Stimulated activated naive B cell treated with anti-CD40 and anti-IgM and Interleukin-4, amounts not matched to agents 10 μg/mL and 1 μg/mL and 100 μg/mL, for 72 hours (primary cell): Measurements from ENCODE around the gene SLC17A9.

Experiments
- ATAC-seq, 2 donors: fragments of 150-1000 bp; cut with Tn5 transposase; replicated peaks; 2 replicates each; pipeline ENCODE4 v1.10.0; 2021; ENCODE audit warnings: moderate library complexity in 1 of 2
- DNase-seq: peaks from one replicate; pipeline ENCODE4 v3.0.0; 2021
- H3K27ac Mint-ChIP-seq: one replicate; pipeline ENCODE4 v1.8.0; 2022; ENCODE audit warnings: mild to moderate bottlenecking, mixed read lengths
- H3K27me3 Mint-ChIP-seq, 2 donors: one replicate each; pipeline ENCODE4 v1.8.0; 2022; ENCODE audit warnings: mixed read lengths in 2 of 2
- H3K36me3 Mint-ChIP-seq, 2 donors: one replicate each; pipeline ENCODE4 v1.8.0; 2022; ENCODE audit warnings: mixed read lengths in 2 of 2, mild to moderate bottlenecking in 1 of 2
- H3K4me1 Mint-ChIP-seq, 2 donors: one replicate each; pipeline ENCODE4 v1.8.0; 2022; ENCODE audit warnings: mixed read lengths in 2 of 2, mild to moderate bottlenecking in 1 of 2
- H3K4me3 Mint-ChIP-seq, 2 donors: one replicate each; pipeline ENCODE4 v1.8.0; 2022; ENCODE audit warnings: mild to moderate bottlenecking in 2 of 2, mixed read lengths in 2 of 2, moderate library complexity in 1 of 2
- H3K9me3 Mint-ChIP-seq, 2 donors: one replicate each; pipeline ENCODE4 v1.8.0; 2022; ENCODE audit warnings: mixed read lengths in 2 of 2, mild to moderate bottlenecking in 1 of 2

The SLC17A9 gene

GRCh38 chr20:62980380-62980960 is 28.0 kb downstream of the SLC17A9 start:
- ATAC-seq = no peak
- H3K4me1 Mint-ChIP-seq = peaks cover 31 to 56% of the 10 kb centered on the region in 2 donors
- peaks cover 52 to 71% of the 10 kb centered on the region in 2 donors for H3K27me3 Mint-ChIP-seq
- no peak overlapping the region for H3K4me3 Mint-ChIP-seq
- no peak overlapping the region for H3K27ac Mint-ChIP-seq
- no peaks in the 10 kb centered on the region for H3K36me3 Mint-ChIP-seq
- no peak for DNase-seq
- no peaks in the 10 kb centered on the region for H3K9me3 Mint-ChIP-seq

- peaks cover 56 to 71% of the 10 kb centered on the region in 2 donors for H3K27me3 Mint-ChIP-seq
- H3K9me3 Mint-ChIP-seq = no peaks in the 10 kb centered on the region
- no peaks in the 10 kb centered on the region for H3K36me3 Mint-ChIP-seq
- peaks cover 32 to 58% of the 10 kb centered on the region in 2 donors for H3K4me1 Mint-ChIP-seq
- no peak overlapping the region for H3K4me3 Mint-ChIP-seq
- H3K27ac Mint-ChIP-seq = no peak overlapping the region
- DNase-seq = no peak
- ATAC-seq = no peak
These were observed 28.5 kb downstream of the SLC17A9 start for GRCh38 chr20:62980970-62981369.

GRCh38 chr20:62982124-62983075 is 29.9 kb downstream of the SLC17A9 start:
- no peak overlapping the region for H3K4me3 Mint-ChIP-seq
- H3K36me3 Mint-ChIP-seq = no peaks in the 10 kb centered on the region
- peaks cover 62 to 74% of the 10 kb centered on the region in 2 donors for H3K27me3 Mint-ChIP-seq
- DNase-seq = no peak
- ATAC-seq = no peak
- peaks cover 33 to 59% of the 10 kb centered on the region in 2 donors for H3K4me1 Mint-ChIP-seq
- no peaks in the 10 kb centered on the region for H3K9me3 Mint-ChIP-seq
- H3K27ac Mint-ChIP-seq = no peak overlapping the region

GRCh38 chr20:62983210-62983609 is 30.7 kb downstream of the SLC17A9 start:
- DNase-seq (no peak), ATAC-seq (no peak)
- peaks cover 65 to 83% of the 10 kb centered on the region in 2 donors for H3K27me3 Mint-ChIP-seq
- H3K27ac Mint-ChIP-seq = no peak overlapping the region
- H3K9me3 Mint-ChIP-seq = no peaks in the 10 kb centered on the region
- no peak overlapping the region for H3K4me3 Mint-ChIP-seq
- H3K4me1 Mint-ChIP-seq = peaks cover 27 to 50% of the 10 kb centered on the region in 2 donors
- no peaks in the 10 kb centered on the region for H3K36me3 Mint-ChIP-seq

- no peak for ATAC-seq
- no peak overlapping the region for H3K27ac Mint-ChIP-seq
These were observed 32.3 kb downstream of the SLC17A9 start for GRCh38 chr20:62984666-62985443.

GRCh38 chr20:62985444-62985778 is 32.9 kb downstream of the SLC17A9 start:
- no peak for DNase-seq
- no peak overlapping the region for H3K27ac Mint-ChIP-seq
- H3K36me3 Mint-ChIP-seq = no peaks in the 10 kb centered on the region
- H3K4me3 Mint-ChIP-seq = no peak overlapping the region
- no peaks in the 10 kb centered on the region for H3K9me3 Mint-ChIP-seq
- peaks cover 18 to 39% of the 10 kb centered on the region in 2 donors for H3K4me1 Mint-ChIP-seq
- ATAC-seq = no peak
- H3K27me3 Mint-ChIP-seq = peaks cover 62 to 80% of the 10 kb centered on the region in 2 donors

More at GRCh38 chr20:62984666-62985443, 32.3 kb downstream of the SLC17A9 start:
- peaks cover 21 to 44% of the 10 kb centered on the region in 2 donors for H3K4me1 Mint-ChIP-seq
- peaks cover 63 to 82% of the 10 kb centered on the region in 2 donors for H3K27me3 Mint-ChIP-seq
- no peaks in the 10 kb centered on the region for H3K36me3 Mint-ChIP-seq
- DNase-seq = no peak
- H3K9me3 Mint-ChIP-seq = no peaks in the 10 kb centered on the region
- no peak overlapping the region for H3K4me3 Mint-ChIP-seq

- ATAC-seq (no peak), DNase-seq (no peak)
- H3K27me3 Mint-ChIP-seq = peaks cover 63 to 82% of the 10 kb centered on the region in 2 donors
- H3K9me3 Mint-ChIP-seq = no peaks in the 10 kb centered on the region
- H3K4me3 Mint-ChIP-seq = no peak overlapping the region
- H3K27ac Mint-ChIP-seq = peak overlapping the region; percentile 26
- no peaks in the 10 kb centered on the region for H3K36me3 Mint-ChIP-seq
- H3K4me1 Mint-ChIP-seq = peaks cover 15 to 31% of the 10 kb centered on the region in 2 donors
These were observed 33.8 kb downstream of the SLC17A9 start for GRCh38 chr20:62986257-62986800.

GRCh38 chr20:62987114-62987513 is 34.6 kb downstream of the SLC17A9 start:
- no peaks in the 10 kb centered on the region for H3K36me3 Mint-ChIP-seq
- H3K9me3 Mint-ChIP-seq = no peaks in the 10 kb centered on the region
- peaks cover 57 to 76% of the 10 kb centered on the region in 2 donors for H3K27me3 Mint-ChIP-seq
- H3K27ac Mint-ChIP-seq = no peak overlapping the region
- no peak for ATAC-seq
- no peak overlapping the region for H3K4me3 Mint-ChIP-seq
- peaks cover 14 to 31% of the 10 kb centered on the region in 2 donors for H3K4me1 Mint-ChIP-seq
- DNase-seq = no peak

- ATAC-seq (peak; percentile 39 to 47), DNase-seq (no peak)
- H3K27ac Mint-ChIP-seq = no peak overlapping the region
- H3K9me3 Mint-ChIP-seq = no peaks in the 10 kb centered on the region
- H3K4me3 Mint-ChIP-seq = peak overlapping the region; percentile 58 to 77
- H3K36me3 Mint-ChIP-seq = no peaks in the 10 kb centered on the region
- H3K4me1 Mint-ChIP-seq = peaks cover 8 to 25% of the 10 kb centered on the region in 2 donors
- peaks cover 45 to 72% of the 10 kb centered on the region in 2 donors for H3K27me3 Mint-ChIP-seq
These were observed 36.7 kb downstream of the SLC17A9 start for GRCh38 chr20:62989201-62989601.

- Mint-ChIP-seq H3K27me3 (peaks cover 49 to 72% of the 10 kb centered on the region in 2 donors), H3K4me3 (no peak overlapping the region), H3K9me3 (no peaks in the 10 kb centered on the region), H3K27ac (no peak overlapping the region), H3K36me3 (no peaks in the 10 kb centered on the region), H3K4me1 (peaks cover 8 to 25% of the 10 kb centered on the region in 2 donors)
- no peak for DNase-seq
- no peak for ATAC-seq
These were observed 37.9 kb downstream of the SLC17A9 start for GRCh38 chr20:62990306-62990825.

GRCh38 chr20:62991196-62991807 is 38.8 kb downstream of the SLC17A9 start:
- H3K27me3 Mint-ChIP-seq = peaks cover 51 to 73% of the 10 kb centered on the region in 2 donors
- no peak for ATAC-seq
- no peak for DNase-seq
- no peak overlapping the region for H3K4me3 Mint-ChIP-seq
- H3K36me3 Mint-ChIP-seq = no peaks in the 10 kb centered on the region
- H3K4me1 Mint-ChIP-seq = peaks cover 5 to 20% of the 10 kb centered on the region in 2 donors
- no peaks in the 10 kb centered on the region for H3K9me3 Mint-ChIP-seq
- H3K27ac Mint-ChIP-seq = no peak overlapping the region

GRCh38 chr20:62991863-62992262 is 39.4 kb downstream of the SLC17A9 start:
- Mint-ChIP-seq H3K27me3 (peaks cover 53 to 75% of the 10 kb centered on the region in 2 donors), H3K36me3 (no peaks in the 10 kb centered on the region), H3K27ac (no peak overlapping the region), H3K4me3 (no peak overlapping the region), H3K9me3 (no peaks in the 10 kb centered on the region), H3K4me1 (peaks cover 5 to 20% of the 10 kb centered on the region in 2 donors)
- ATAC-seq = peak; percentile 39 to 57
- DNase-seq = no peak

GRCh38 chr20:62993856-62994494 is 41.5 kb downstream of the SLC17A9 start:
- H3K4me1 Mint-ChIP-seq = peaks cover 5 to 22% of the 10 kb centered on the region in 2 donors
- ATAC-seq = no peak
- no peak overlapping the region for H3K4me3 Mint-ChIP-seq
- no peak overlapping the region for H3K27ac Mint-ChIP-seq
- no peak for DNase-seq
- no peaks in the 10 kb centered on the region for H3K36me3 Mint-ChIP-seq
- H3K9me3 Mint-ChIP-seq = no peaks in the 10 kb centered on the region
- peaks cover 63 to 79% of the 10 kb centered on the region in 2 donors for H3K27me3 Mint-ChIP-seq
